Stimulated activated CD8-positive, alpha-beta memory T cell treated with anti-CD3 and anti-CD28 coated beads, Interleukin-12 subunit alpha, Interleukin-12 subunit beta, amount 100 ng/mL, for 4 hours (primary cell): ENCODE results near the gene TMOD2.
A peak's percentile ranks its signal among the peaks of the same experiment; 100 is the strongest.

Experiments used
- DNase-seq: peaks from one replicate; pipeline ENCODE4 v3.0.0-alpha.2; 2020; ENCODE audit warnings: low read depth

The TMOD2 gene

GRCh38 chr15:51736069-51736468, 15.3 kb upstream of the TMOD2 start:
- no peak for DNase-seq

GRCh38 chr15:51736751-51737521, 14.5 kb upstream of the TMOD2 start:
- peak; percentile 36 for DNase-seq

- DNase-seq = peak; percentile 68
Observed at GRCh38 chr15:51737522-51738305, 13.7 kb upstream of the TMOD2 start, which contains the start of gene LYSMD2. TSS of gene LYSMD2 (minus strand) at chr15:51737655. CDS start at chr15:51737622, 33 bp downstream.

GRCh38 chr15:51738553-51738952, 12.8 kb upstream of the TMOD2 start:
- no peak for DNase-seq

- no peak for DNase-seq
Observed at GRCh38 chr15:51739061-51739712, 12.2 kb upstream of the TMOD2 start.

GRCh38 chr15:51749307-51749706, 2.1 kb upstream of the TMOD2 start:
- no peak for DNase-seq

GRCh38 chr15:51750186-51750585, 1.2 kb upstream of the TMOD2 start:
- no peak for DNase-seq

GRCh38 chr15:51751697-51752683, 593 bp downstream of the TMOD2 start:
- no peak for DNase-seq

GRCh38 chr15:51752888-51753287, 1.5 kb downstream of the TMOD2 start:
- no peak for DNase-seq

GRCh38 chr15:51754267-51754666, 2.9 kb downstream of the TMOD2 start:
- no peak for DNase-seq

- no peak for DNase-seq
Observed at GRCh38 chr15:51755790-51756189, 4.4 kb downstream of the TMOD2 start.

GRCh38 chr15:51756482-51756881, 5.1 kb downstream of the TMOD2 start:
- no peak for DNase-seq

GRCh38 chr15:51757450-51757849, 6.1 kb downstream of the TMOD2 start:
- DNase-seq = no peak

- no peak for DNase-seq
Observed at GRCh38 chr15:51758645-51759044, 7.2 kb downstream of the TMOD2 start.

- no peak for DNase-seq
Observed at GRCh38 chr15:51759557-51760070, 8.2 kb downstream of the TMOD2 start.

- DNase-seq = no peak
Observed at GRCh38 chr15:51760805-51761204, 9.4 kb downstream of the TMOD2 start.

- DNase-seq = no peak
Observed at GRCh38 chr15:51765751-51766150, 14.4 kb downstream of the TMOD2 start.

GRCh38 chr15:51766341-51766740, 14.9 kb downstream of the TMOD2 start:
- DNase-seq = no peak

GRCh38 chr15:51768018-51768417, 16.6 kb downstream of the TMOD2 start:
- DNase-seq = no peak

- no peak for DNase-seq
Observed at GRCh38 chr15:51770902-51771301, 19.5 kb downstream of the TMOD2 start.

- DNase-seq = no peak
Observed at GRCh38 chr15:51771773-51772172, 20.4 kb downstream of the TMOD2 start.
